ENCODE data around the gene BAIAP2.

- TF ChIP-seq POLR2AphosphoS5 (IDR thresholded peaks at IDR 0.05; ENCODE audit: insufficient read depth in 1 of 2, low read depth in 1 of 2): no peak
- TF ChIP-seq POLR2A (IDR thresholded peaks at IDR 0.05): no peak
- no peak for TF ChIP-seq CTCF (IDR thresholded peaks at IDR 0.05)
Measured at GRCh38 chr17:81015136-81015535, 19.8 kb upstream of the BAIAP2 start.
